H4 (cell line): Measurements from ENCODE around the gene SRGAP3. TPM values are rescaled to one million over a fixed set of nuclear protein-coding genes. Genes with fewer than 3 reads are reported as not detected.

Experiments used
- total RNA-seq: library from RNA; depleted of rRNA; stranded (reverse); fragments of >200 nt; shearing (Covaris generic); gene quantifications from 2 replicates; pipeline ENCODE4 v1.2.3, GENCODE V29; 2014; rRNA removed

SRGAP3 gene
- total RNA-seq, 1 experiment from 2014 or later: 1.8 TPM

Other genes starting within 250 kb of the SRGAP3 start
- 44.0 and 49.3 TPM in 2 replicates for gene THUMPD3, start 113.4 kb upstream of the SRGAP3 start, total RNA-seq
- gene SETD5, start 148.0 kb upstream of the SRGAP3 start, total RNA-seq: 36.3 and 43.1 TPM in 2 replicates